GM18858 (cell line): ENCODE data around the gene PKIB.

Experiments
- ATAC-seq: cut with Tn5 transposase; IDR thresholded peaks from one replicate; pipeline ENCODE4 v1.9.1; 2021; ENCODE audit not compliant: unreplicated experiment

Gene PKIB

DNA sequence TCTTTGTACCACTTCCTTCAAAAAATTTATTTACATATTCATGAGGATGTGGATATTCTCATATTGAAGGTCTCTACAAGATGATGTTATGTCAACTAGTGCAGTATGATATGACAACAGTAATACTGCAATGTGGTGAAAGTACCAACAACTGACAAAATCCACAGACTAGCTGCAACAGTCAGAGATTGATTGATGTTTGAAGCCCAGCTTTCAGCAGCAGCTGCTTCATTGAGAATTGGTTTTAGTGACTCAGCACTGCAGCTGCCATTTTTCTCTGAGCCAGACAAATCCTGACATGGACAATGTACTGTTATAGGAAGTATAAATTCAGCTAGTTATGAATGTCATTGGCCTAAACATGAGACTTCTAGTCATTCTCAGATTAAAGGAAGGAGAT, 53.8 kb downstream of the PKIB start:
- no peak for ATAC-seq

DNA sequence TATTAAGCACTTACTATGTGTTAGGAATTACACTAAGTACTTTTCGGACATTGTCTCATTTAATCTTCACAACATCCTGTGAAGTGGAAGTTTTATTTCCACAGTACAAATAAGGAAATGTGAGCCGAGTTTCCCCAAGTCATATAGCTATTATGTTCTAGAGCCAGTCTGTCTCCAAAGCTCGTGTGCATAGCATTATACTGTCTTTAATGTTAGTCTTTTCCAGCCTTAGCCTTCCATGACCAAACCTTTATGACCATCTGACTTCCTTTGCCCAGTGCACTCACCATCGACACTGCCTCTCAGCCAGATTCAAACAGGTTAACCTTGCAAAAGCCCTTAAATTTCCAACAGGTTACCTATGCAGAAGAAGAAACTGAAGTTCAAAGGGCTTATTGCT, 55.7 kb downstream of the PKIB start:
- ATAC-seq, result no peak

- ATAC-seq, result no peak
Measured at GRCh38 chr6:122666418-122666817, 56.2 kb downstream of the PKIB start.

GRCh38 chr6:122669418-122669817, 59.2 kb downstream of the PKIB start:
- no peak for ATAC-seq

DNA sequence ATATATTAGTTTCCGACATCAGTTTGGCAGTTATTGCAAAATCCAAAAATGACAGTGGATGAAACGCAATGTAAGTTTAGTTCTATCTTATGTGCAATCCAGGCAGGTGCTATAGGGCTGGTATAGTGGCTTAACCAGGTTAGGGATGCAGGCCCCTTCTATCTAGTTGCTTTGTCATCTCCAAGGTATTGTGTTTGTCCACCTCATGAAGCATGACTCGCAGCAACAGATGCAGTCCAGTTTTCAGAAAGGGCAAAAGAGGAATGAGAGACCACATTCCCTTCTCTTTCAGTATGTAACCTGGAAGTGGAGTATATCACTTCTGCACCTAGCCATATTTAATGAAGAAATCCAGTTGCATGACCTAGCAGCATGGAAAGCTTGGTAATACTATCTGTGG, 59.7 kb downstream of the PKIB start:
- no peak for ATAC-seq

DNA sequence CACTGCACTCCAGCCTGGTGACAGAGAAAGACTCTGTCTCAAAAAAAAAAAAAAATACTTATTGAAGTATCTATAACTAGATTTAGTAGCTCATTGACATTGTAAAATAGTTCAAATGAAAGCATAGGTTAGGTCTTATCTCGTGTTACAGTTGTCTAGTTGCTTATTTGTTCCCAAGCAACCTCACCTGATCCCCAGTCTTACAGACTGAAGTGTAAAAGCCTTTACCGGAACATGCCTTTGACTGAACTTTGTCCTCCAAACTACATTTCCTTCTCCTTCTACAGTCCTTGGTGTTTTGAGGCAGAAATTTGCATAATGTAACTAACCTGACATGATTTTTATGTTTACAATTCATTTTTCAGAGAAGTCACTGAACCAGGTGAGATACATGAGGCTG, 61.0 kb downstream of the PKIB start:
- no peak for ATAC-seq

DNA sequence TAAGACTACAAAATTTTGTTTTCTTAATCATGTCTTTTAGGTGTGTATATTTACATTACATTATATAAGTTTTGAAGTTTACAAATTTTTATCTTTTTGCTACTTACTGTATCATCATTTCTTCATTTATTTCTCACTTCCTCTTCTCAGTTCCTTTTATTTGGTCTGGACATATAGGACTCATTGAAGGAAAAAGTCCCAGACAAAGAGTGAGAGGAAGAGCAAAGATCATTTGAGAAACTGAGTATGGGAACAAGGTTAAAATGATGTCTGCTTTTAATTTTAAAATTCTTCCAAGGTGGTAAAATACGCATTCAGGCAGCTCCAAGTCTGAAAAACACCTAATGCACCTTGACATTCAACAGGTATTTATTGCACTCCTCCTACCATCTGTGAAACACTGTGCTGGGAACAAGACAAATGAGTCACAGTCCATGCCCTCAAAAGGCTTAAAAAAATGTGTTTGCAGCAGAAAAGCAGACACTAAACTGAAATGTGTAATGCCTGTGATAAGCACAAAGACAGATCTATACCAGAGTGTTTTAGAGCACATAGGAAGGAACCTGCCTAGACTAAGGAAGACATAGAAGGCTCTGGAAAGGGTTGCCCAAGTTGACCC, 63.2 kb downstream of the PKIB start:
- peak; percentile 71 for ATAC-seq

- no peak for ATAC-seq
Measured at GRCh38 chr6:122676146-122676545, 65.9 kb downstream of the PKIB start.

GRCh38 chr6:122676688-122677087, 66.5 kb downstream of the PKIB start:
- no peak for ATAC-seq

DNA sequence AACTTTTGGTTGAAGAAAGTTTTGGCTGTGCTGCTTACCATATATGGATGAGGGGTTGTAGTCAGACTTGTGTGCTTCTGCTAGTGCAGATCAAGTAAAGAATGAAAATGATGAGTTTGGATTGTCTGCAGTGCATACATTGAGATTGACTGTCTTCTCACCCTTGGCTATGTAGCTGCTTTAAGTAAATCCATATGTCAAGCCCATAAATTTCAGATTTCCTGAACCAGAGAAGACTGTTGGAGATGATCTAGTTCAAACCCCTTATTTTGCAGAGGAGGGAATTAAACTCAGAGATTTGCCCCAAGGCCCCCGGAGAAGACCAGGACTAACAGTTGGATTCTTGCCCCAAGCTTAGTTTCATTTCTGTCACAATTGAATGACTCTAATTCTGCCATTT, 67.2 kb downstream of the PKIB start:
- ATAC-seq, result no peak

DNA sequence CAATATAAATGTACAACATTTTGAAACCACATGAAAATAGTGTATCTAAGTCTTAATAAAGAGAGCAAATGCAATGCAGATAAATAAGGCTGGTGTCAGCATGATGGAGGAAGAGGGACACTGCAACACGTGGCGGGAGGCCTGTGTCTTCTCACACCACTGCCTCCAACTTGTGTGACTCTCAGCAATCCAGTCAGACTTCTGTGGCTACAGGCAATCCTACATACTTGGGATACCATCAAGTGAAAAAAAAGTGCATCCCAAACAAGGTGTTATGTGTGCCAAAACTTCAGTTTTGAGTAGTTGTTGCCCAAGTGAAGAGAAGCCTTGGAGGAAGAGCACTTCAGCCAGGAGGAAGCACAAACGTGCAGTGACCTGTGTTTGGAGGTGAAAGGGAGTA, 68.6 kb downstream of the PKIB start:
- ATAC-seq, result no peak

GRCh38 chr6:122681705-122682104, 71.5 kb downstream of the PKIB start:
- ATAC-seq, result no peak

DNA sequence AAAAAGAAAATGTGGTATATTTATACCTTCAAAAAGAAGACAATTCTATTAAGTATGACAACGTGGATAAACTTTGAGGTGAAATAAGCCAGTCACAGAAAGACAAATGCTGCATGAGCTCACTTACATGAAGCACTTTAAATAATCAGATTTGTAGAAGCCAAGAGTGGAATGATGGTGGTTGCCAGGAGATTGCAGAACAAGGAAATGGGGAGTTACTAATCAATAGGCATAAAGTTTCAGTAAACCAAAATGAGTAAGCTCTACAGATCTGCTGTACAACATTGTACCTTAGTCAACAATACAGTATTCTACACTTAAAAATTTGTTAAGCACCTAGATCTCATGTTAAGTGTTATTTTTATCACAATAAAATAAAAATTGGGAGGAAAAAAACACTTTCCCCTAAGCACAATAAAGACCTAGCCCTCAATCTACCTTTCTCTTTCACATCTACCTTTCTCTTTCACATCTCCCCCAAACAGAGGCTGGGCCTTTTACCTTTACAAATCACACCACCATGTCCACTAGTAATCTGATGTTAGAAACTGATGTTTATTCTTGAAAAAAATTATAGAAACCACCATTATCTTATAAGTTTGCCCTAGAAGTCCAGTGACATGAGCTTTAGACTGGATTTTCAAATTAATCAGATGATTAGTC, 73.9 kb downstream of the PKIB start:
- ATAC-seq, result no peak

DNA sequence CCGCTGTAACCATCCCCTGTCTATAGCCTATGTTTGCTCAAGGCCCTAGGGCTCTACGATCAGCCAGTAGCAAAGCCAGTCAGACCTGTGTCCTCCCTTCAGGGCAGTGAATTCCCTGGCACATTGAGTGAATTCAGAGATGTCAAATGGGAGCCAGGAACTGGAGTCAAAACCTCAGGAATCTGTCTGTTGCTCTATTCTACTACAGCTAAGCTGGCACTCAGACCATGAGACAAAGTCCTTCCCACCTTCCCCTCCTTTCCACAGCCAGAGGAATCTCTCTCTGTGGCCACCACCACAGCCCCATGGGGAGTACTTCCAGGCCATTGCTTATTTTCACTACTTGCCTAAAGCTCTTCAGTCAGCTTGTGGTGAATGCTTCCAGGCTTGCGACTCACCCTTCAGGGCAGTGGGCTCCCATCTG, 82.0 kb downstream of the PKIB start:
- no peak for ATAC-seq

DNA sequence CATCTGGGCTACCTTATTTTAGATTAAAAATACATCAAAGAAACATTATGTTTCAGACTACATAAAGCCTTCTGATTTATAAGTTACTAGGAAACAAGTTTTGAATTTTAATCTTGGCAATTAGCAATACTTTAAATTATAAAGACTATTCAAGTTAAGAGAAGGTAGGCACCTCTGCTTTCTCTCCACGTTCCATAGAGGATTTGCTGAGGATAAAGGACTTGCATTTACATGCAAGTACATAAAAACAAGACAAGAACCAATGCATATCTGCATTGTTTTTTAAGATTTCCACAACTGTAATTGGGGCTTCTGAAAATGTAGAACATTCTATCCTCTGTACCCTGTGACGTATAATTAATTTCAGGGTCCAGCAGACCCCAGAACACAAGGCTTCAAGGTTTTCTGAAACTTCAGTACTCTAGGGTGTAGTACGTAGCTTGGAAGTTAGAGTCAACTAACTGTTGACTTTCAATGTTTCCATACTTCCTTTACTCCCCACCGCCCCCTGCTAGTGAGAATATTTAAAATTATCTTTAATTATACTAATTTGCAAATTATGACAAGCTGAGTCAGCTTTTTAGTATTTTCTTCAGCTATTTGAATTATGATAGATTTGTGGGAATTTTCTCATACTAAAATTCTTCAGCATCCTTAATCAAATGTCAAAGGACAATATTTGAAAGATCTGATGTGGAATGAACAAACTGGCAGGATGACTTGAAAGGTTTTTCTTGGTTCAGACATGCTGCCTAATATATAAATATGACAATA, 82.8 kb downstream of the PKIB start:
- ATAC-seq, result no peak

GRCh38 chr6:122694075-122694474, 83.9 kb downstream of the PKIB start:
- no peak for ATAC-seq

- no peak for ATAC-seq
Measured at GRCh38 chr6:122694602-122695001, 84.4 kb downstream of the PKIB start.

DNA sequence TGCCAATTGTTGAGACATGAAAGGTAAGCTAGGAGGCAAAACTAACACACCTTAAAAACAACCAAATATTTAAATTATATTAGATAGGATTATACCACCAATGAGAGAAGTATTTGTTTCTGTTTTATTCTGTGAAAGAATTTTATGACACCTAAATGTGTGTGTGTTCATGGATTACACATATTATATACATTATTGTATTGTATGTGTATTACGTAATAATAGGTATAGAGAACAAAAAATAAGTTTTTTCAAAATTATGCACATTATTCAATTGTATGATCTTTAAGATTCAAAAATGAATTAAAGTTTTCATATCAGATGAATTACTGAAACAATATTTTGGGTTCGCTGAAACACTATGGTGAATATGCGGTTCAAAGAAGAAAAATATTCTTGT, 85.0 kb downstream of the PKIB start:
- ATAC-seq, result no peak

GRCh38 chr6:122696079-122696478, 85.9 kb downstream of the PKIB start:
- no peak for ATAC-seq

GRCh38 chr6:122696853-122697252, 86.6 kb downstream of the PKIB start:
- no peak for ATAC-seq

DNA sequence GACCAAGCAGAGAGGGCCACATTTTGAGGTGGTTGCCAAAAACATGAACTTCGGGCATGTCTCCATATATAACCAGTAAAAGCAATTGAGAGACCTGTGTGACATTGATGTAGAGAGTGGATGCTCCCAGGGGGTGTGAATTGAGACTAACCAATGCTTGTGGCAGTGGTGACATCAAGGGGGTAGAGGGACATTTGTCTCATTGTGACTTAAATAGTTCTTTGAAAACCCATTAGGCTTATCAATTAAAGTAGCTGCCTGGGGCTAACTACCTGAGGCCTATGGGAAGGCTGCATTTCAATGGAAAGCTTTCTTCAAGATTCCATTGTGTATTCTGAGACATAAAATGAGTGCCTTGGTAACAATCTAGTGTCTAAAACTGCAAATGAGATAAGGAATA, 87.3 kb downstream of the PKIB start:
- no peak for ATAC-seq

GRCh38 chr6:122701666-122702065, 91.5 kb downstream of the PKIB start:
- no peak for ATAC-seq
